Activated CD4-positive, alpha-beta memory T cell treated with anti-CD3 and anti-CD28 coated beads for 36 hours (primary cell): ENCODE measurements around the gene ANG. TPM values are rescaled to one million over a fixed set of nuclear protein-coding genes. Genes with fewer than 3 reads are reported as not detected.
"Not testable (repeated sequence)": the region's sequence is repeated elsewhere in the genome, so short reads cannot be mapped to it uniquely, and the experiment has no call there.

Source experiments
- CTCF ChIA-PET: fragments of 350-600 bp; sonication (Branson Sonifier 250); formaldehyde crosslinking; loops from one replicate; lab custom pipeline; 2021; ENCODE audit warnings: antibody characterized with exemption, inconsistent platforms; lab: Charles Lee
- POLR2A ChIA-PET: fragments of 350-600 bp; sonication (Branson Sonifier 250); formaldehyde crosslinking; loops from one replicate; lab custom pipeline; 2021; ENCODE audit warnings: antibody characterized with exemption; lab: Charles Lee
- DNase-seq: peaks from one replicate; pipeline ENCODE4 v3.0.0-alpha.2; 2020
- H3K27ac Mint-ChIP-seq: one replicate; pipeline ENCODE4 v1.8.0; 2021; ENCODE audit warnings: mixed read lengths
- H3K27me3 Mint-ChIP-seq: one replicate; pipeline ENCODE4 v1.8.0; 2021; ENCODE audit warnings: mixed read lengths
- H3K36me3 Mint-ChIP-seq: one replicate; pipeline ENCODE4 v1.8.0; 2021; ENCODE audit warnings: mixed read lengths
- H3K4me1 Mint-ChIP-seq: one replicate; pipeline ENCODE4 v1.8.0; 2021; ENCODE audit warnings: low read depth, mixed read lengths
- H3K4me3 Mint-ChIP-seq: one replicate; pipeline ENCODE4 v1.8.0; 2021; ENCODE audit warnings: mild to moderate bottlenecking, mixed read lengths
- H3K9me3 Mint-ChIP-seq: one replicate; pipeline ENCODE4 v1.8.0; 2021; ENCODE audit warnings: mixed read lengths
- intact Hi-C: fragments of 100-400 bp; cut with micrococcal nuclease; formaldehyde crosslinking; loops from one replicate; pipeline ENCODE4 v1.15.1; 2023
- total RNA-seq, 2 experiments: library from RNA; stranded (reverse); gene quantifications; one replicate each; pipeline ENCODE4 v1.2.3, GENCODE V29; 2021

ANG gene
- total RNA-seq, 2 experiments from 2014 or later = 1.1 to 2.0 TPM

DNA sequence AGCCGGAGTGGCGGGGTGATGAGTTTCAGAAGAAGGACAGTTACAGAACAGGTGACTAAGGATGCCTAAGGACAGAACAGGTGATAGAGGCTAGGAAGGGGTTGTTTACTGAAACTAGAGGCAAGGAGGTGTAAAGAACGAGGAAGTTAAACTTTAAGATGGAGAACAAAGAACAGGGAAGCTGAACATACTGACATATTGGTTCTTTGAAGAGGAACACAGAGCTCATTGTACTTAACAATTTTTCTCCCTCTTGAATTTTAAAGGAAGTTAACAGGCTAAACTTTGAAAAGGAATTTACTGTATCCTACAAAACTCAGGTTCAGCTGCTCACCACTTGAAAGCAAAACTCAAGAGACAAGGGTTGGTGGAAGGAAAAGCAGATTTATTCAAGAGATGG lies 37.6 kb downstream of the ANG start:
- H3K36me3 Mint-ChIP-seq, H3K4me3 Mint-ChIP-seq, DNase-seq, H3K9me3 Mint-ChIP-seq, H3K4me1 Mint-ChIP-seq, H3K27ac Mint-ChIP-seq, intact Hi-C loops, POLR2A ChIA-PET: not testable (repeated sequence)
- H3K27me3 Mint-ChIP-seq = peaks cover 42% of the 10 kb centered on the region
- CTCF ChIA-PET = interaction anchor here (0.9 kb wide), 1 partner anchor 131 kb away, joined by 3 read pairs; no protein-coding TSS in a partner anchor

- Mint-ChIP-seq H3K27ac (no peak overlapping the region), H3K4me3 (no peak overlapping the region), H3K36me3 (no peaks in the 10 kb centered on the region), H3K9me3 (no peaks in the 10 kb centered on the region), H3K4me1 (peaks cover 2% of the 10 kb centered on the region), H3K27me3 (peaks cover 40% of the 10 kb centered on the region)
- CTCF ChIA-PET = interaction anchor here (0.9 kb wide), 1 partner anchor 131 kb away, joined by 3 read pairs; no protein-coding TSS in a partner anchor
- POLR2A ChIA-PET = no interaction called here
- intact Hi-C loops = no loop called here
- no peak for DNase-seq
Observed at GRCh38 chr14:20726531-20726930, 38.0 kb downstream of the ANG start.

DNA sequence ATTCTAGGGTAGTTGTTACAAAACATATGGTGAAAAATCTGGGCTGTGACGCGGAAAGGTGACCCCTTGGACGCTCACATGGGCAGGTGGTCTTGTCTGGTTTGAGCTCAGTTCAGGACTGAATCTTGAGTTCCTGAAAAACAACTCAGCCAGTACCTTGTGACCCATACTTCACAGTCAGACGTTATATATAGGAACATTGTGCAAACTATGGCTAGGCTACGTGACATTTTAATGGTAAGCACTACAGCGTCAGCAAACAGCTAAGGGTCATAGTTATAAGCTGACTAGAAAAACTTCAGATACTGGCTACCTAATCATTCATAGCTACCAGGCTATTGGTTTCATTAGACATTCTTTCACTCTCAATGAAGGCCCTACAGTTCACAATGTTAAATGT lies 42.3 kb downstream of the ANG start:
- Mint-ChIP-seq H3K9me3 (no peaks in the 10 kb centered on the region), H3K4me3 (no peak overlapping the region), H3K27me3 (peaks cover 17% of the 10 kb centered on the region), H3K4me1 (no peaks in the 10 kb centered on the region), H3K27ac (no peak overlapping the region), H3K36me3 (no peaks in the 10 kb centered on the region)
- CTCF ChIA-PET = interaction anchor here (1.0 kb wide), 1 partner anchor 143 kb away, joined by 3 read pairs; no protein-coding TSS in a partner anchor
- DNase-seq = no peak
- POLR2A ChIA-PET = no interaction called here
- intact Hi-C loops = no loop called here

DNA sequence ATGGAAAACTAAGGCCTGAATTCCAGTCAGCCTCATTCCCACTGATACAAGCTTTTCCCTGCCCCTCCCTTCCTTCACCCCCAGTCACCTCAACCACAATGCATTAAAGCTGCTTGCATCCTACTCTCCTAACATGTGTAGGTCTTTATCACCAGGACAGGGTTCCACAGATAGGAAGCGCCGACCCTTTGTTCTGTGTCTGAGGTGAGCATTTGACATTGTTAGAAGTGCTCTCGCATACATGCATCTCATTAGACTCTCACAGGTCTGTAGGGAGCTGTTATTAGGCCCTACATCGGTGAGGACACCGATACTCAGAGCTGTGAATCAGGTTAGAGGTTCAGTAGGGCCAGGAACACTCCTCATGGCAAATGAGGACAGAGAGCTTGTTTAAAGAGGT lies 43.9 kb downstream of the ANG start:
- Mint-ChIP-seq H3K4me3 (no peak overlapping the region), H3K36me3 (no peaks in the 10 kb centered on the region), H3K9me3 (no peaks in the 10 kb centered on the region), H3K4me1 (no peaks in the 10 kb centered on the region), H3K27ac (no peak overlapping the region), H3K27me3 (peaks cover 6% of the 10 kb centered on the region)
- intact Hi-C loops = no loop called here
- POLR2A ChIA-PET = no interaction called here
- no peak for DNase-seq
- CTCF ChIA-PET = interaction anchor here (0.7 to 1.0 kb wide), 2 partner anchors 48 to 125 kb away, joined by 3 to 4 read pairs; partner anchors contain the start of gene RNASE4

DNA sequence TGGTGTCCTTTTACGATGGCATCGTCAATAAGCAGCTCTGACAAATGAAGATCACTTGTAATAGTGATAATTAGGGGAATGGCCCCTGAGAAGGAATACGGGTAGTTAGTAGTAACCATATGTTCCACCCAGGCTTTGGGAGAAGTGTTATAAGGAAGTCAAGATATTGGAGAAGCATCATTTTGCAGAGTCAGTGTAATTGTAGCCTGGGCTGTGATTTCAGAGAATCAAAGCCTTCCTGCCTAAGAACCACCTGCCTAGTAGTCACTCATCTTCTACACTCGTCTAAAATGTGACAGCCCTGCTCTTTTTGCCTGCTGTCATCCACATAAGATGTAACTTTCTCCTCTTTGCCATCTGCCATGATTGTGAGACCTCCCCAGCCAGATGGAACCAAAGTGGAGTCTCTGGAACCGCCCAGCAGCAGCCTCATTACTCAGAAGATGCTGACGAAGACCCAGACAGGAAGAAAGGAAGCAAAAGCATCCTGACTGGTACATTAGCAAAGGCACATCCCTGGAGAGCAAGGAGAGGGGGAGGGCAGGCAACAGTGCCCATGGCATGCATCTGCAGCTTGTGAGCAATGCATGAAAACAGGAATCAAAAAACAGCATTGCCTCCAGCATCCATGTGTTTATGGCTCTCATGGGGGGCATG lies 44.5 kb downstream of the ANG start:
- H3K36me3 Mint-ChIP-seq = no peaks in the 10 kb centered on the region
- H3K27ac Mint-ChIP-seq = no peak overlapping the region
- ChIA-PET POLR2A (no interaction called here), CTCF (interaction anchor here (0.7 to 1.0 kb wide), 2 partner anchors 49 to 125 kb away, joined by 3 to 4 read pairs; partner anchors contain the start of gene RNASE4)
- no peak overlapping the region for H3K4me3 Mint-ChIP-seq
- H3K4me1 Mint-ChIP-seq = no peaks in the 10 kb centered on the region
- intact Hi-C loops = no loop called here
- H3K9me3 Mint-ChIP-seq = no peaks in the 10 kb centered on the region
- DNase-seq = no peak
- peaks cover 2% of the 10 kb centered on the region for H3K27me3 Mint-ChIP-seq

DNA sequence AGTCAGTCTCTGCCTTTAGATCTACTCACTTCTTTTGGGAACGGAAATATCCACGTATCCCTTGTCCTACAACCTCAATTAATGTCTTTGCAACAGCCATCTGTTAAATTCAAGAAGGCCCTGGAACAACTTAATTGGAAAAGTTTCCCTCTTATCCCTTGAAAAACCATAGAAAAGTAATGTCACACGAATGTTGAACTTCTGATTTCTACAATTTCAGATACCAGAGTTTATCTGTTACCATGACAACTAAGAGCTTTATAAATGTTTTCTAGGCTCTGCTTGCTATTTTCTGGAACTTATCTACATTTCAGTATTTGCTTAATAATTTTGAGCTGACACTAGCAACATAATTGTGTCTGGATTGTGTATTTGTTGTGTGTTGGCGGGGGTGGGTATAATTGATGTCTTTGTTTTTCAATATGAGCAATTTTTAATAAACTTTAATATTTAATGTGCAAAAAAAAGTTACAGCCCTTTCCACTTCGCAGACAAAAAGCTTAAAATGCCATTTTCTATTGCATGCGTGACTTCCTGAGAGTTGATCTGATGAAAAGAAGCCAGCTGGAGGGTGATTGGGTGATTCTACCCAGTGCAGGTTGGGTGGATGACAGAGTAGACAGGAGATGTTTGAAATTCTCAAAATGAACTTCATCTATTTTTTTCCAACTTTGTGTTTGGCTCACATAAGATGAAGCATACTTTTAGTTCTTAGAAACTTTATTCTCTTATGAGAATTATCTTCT lies 45.3 kb downstream of the ANG start:
- Mint-ChIP-seq H3K27me3 (peaks cover 5% of the 10 kb centered on the region), H3K36me3 (no peaks in the 10 kb centered on the region), H3K27ac (no peak overlapping the region), H3K4me1 (no peaks in the 10 kb centered on the region), H3K4me3 (no peak overlapping the region), H3K9me3 (no peaks in the 10 kb centered on the region)
- intact Hi-C loops = no loop called here
- ChIA-PET CTCF (no interaction called here), POLR2A (no interaction called here)
- DNase-seq = no peak

- CTCF ChIA-PET = no interaction called here
Observed at GRCh38 chr14:20734430-20734806, 45.9 kb downstream of the ANG start.

GRCh38 chr14:20738292-20738691 lies 49.7 kb downstream of the ANG start:
- H3K9me3 Mint-ChIP-seq, intact Hi-C loops, H3K27me3 Mint-ChIP-seq, DNase-seq, POLR2A ChIA-PET, H3K4me3 Mint-ChIP-seq, H3K27ac Mint-ChIP-seq, H3K4me1 Mint-ChIP-seq, H3K36me3 Mint-ChIP-seq: not testable (repeated sequence)
- CTCF ChIA-PET = interaction anchor here (1.0 kb wide), 1 partner anchor 11 kb away, joined by 3 read pairs; no protein-coding TSS in a partner anchor

More at GRCh38 chr14:20734430-20734806, 45.9 kb downstream of the ANG start:
- intact Hi-C loops = no loop called here
- POLR2A ChIA-PET = no interaction called here
- DNase-seq = no peak
- no peak overlapping the region for H3K27ac Mint-ChIP-seq
- no peaks in the 10 kb centered on the region for H3K36me3 Mint-ChIP-seq
- H3K4me1 Mint-ChIP-seq = no peaks in the 10 kb centered on the region
- no peak overlapping the region for H3K4me3 Mint-ChIP-seq
- no peaks in the 10 kb centered on the region for H3K9me3 Mint-ChIP-seq
- peaks cover 5% of the 10 kb centered on the region for H3K27me3 Mint-ChIP-seq

DNA sequence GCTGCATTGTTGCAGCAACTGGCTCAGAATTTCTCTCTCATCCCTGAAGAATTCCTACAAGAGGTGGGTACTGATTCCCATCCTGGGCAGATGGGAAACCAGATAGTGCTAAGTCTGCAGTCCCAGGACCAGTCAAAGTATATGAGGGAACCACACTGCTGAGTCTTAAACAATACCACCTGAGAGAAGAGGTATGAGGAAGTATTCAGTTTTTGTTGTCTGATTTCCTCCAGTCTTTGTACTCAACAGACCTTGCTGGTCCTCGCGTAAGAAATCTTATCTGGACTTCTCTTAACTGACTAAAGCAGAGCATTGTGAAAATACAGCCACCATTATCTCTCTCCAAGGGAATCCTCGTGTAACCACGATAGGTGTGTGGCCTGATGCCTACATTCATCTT lies 53.6 kb downstream of the ANG start:
- no peak for DNase-seq
- ChIA-PET POLR2A (no interaction called here), CTCF (no interaction called here)
- Mint-ChIP-seq H3K9me3 (no peaks in the 10 kb centered on the region), H3K36me3 (no peaks in the 10 kb centered on the region), H3K4me1 (no peaks in the 10 kb centered on the region), H3K4me3 (no peak overlapping the region), H3K27me3 (peaks cover 4% of the 10 kb centered on the region), H3K27ac (no peak overlapping the region)
- intact Hi-C loops = no loop called here

DNA sequence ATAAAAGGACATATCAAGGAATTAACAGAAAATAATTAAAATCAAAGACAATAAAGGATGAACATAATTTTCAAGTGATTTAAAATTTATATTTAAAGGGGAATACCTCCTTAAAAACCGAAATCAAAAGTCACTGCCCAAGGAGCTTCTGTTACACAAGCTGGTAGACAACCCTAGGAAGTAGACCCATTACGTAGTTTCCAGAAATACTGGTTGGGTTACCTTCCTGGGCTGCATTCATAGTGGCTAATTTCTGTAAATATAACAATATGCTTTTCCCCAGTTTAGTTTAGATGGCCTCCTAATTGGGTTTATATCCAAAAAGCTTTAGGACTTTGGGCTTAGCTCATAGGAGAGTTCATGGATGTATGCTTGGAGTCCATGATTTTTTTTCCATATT lies 55.0 kb downstream of the ANG start:
- Mint-ChIP-seq H3K36me3 (no peaks in the 10 kb centered on the region), H3K4me1 (no peaks in the 10 kb centered on the region), H3K4me3 (no peak overlapping the region), H3K27ac (no peak overlapping the region), H3K27me3 (peaks cover 2% of the 10 kb centered on the region), H3K9me3 (no peaks in the 10 kb centered on the region)
- DNase-seq = no peak
- intact Hi-C loops = no loop called here
- POLR2A ChIA-PET = no interaction called here
- CTCF ChIA-PET = no interaction called here
